Psoas muscle (tissue), 8 donors: ENCODE results near the gene CCT5. TPM values are rescaled to one million over a fixed set of nuclear protein-coding genes. Genes with fewer than 3 reads are reported as not detected.

Experiments used
- ATAC-seq, 4 donors: fragments of 200-7000 bp; cut with Tn5 transposase; one replicate each; pipeline ENCODE4 v1.9.1; 2020; ENCODE audit warnings: moderate library complexity in 3 of 4, mild to moderate bottlenecking in 2 of 4
- DNase-seq, 2 donors: peaks; one replicate each; pipeline ENCODE4 v3.0.0-alpha.2; 2020
- H3K27ac ChIP-seq: fragments of 200-600 bp; one replicate; pipeline ENCODE4 v1.8.0; 2022
- H3K27me3 ChIP-seq, 3 donors: fragments of 200-600 bp in 1 of 3; one replicate each; pipeline versions ENCODE4 v1.6.1 to v1.8.0; 2013 to 2022; ENCODE audit warnings: low read length in 2 of 3, mild to moderate bottlenecking in 2 of 3, moderate library complexity in 1 of 3; ENCODE audit not compliant: insufficient read depth in 3 of 3
- H3K36me3 ChIP-seq, 2 donors: fragments of 200-600 bp in 1 of 2; one replicate each; pipeline versions ENCODE4 v1.6.1 to v1.8.0; 2013 to 2022; ENCODE audit warnings: low read depth in 1 of 2, mild to moderate bottlenecking in 1 of 2, moderate library complexity in 1 of 2; ENCODE audit not compliant: insufficient read depth in 1 of 2
- H3K4me1 ChIP-seq: fragments of 200-600 bp; one replicate; pipeline ENCODE4 v1.8.0; 2022
- H3K4me3 ChIP-seq: fragments of 200-600 bp; one replicate; pipeline ENCODE4 v1.8.0; 2022; ENCODE audit warnings: mild to moderate bottlenecking
- H3K9me3 ChIP-seq: fragments of 200-600 bp; one replicate; pipeline ENCODE4 v1.8.0; 2022
- WGBS, 3 donors: extraction: QIAGEN DNeasy Blood & Tissue Kit; methylation state at CpG; one replicate each; pipeline versions ENCODE4 v1.1.6 to v1.1.7; 2013; 5-methylcytosine and 5-hydroxymethylcytosine counted together
- intact Hi-C, 2 donors: fragments of 100-400 bp; cut with DNase I; formaldehyde crosslinking; loops; one replicate each; pipeline versions ENCODE4 v1.11.0 to v1.14.2; 2022
- polyA plus RNA-seq, 3 donors: library from polyadenylated mRNA; stranded (reverse); fragments of 200-250 nt; gene quantifications; one replicate each; pipeline ENCODE4 v1.2.3, GENCODE V29; 2013
- total RNA-seq, 4 donors: library from RNA; stranded (reverse); fragmentation: NEBNext Ultra II Directional in 2 of 4; extraction: Animal tissue kit (Norgen Biotek cat#: 25700) in 2 of 4; gene quantifications; one replicate each; pipeline versions ENCODE4 v1.2.1 to v1.2.4, GENCODE V29; 2021 to 2023
- TF ChIP-seq, protein P1 (sequence below): fragments of 200-600 bp; IDR thresholded peaks from one replicate; pipeline ENCODE4 v1.8.0; 2022; ENCODE audit warnings: antibody characterized with exemption
- donor health status: healthy with polysubstance abuse.
- donor health status: DM: no; HTN: no; CAD: no; lungs with moderate emphysema.
- donor health status: Bipolar disorder and iron deficiency.
- donor health status: healthy.
- donor health status: DM: yes; HTN: yes; CAD: no.
- donor health status: DM: no; HTN: no; CAD: no.
- donor health status: DM: no; HTN: no; CAD: no.
- donor health status: DM: yes; HTN: yes; CAD: no.

CCT5 gene
- total and polyA plus RNA-seq, 7 donors: 150 to 454 (median 209) TPM

DNA sequence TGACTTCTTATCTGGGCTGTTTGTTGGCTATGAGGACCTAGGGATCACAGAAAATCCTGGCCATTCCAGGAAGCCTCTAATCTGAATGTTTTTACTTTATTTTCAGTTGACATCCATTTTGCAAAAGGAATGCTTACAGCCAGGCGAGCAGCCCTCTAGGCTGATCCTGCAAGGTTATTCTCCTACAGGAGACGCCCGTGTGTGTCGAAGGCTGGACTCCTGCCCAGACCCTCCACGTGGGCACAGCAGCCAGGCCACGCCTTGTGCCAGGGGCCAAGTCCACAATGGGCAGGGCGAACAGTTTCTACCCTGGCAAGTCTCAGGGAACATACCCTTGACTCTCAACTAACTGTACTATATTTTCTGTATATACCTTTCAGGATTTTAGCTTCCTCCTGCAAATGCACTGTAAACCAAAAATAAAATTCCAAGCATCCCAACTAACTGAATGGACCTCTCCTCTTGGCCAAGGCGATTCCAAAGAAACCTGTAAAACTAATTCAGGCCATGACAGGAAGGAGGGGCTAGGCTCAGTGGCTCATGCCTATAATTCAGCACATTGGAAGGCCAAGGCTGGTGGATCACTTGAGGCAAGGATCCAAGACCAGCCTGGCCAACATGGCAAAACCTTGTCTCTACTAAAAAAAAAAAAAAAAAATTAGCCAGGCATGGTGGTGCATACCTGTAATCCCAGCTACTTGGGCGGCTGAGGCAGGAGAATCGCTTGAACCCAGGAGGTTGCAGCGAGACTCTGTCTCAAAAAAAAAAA, 51.9 kb downstream of the CCT5 start:
- H3K27me3 ChIP-seq: no peaks in the 10 kb centered on the region
- H3K36me3 ChIP-seq: peaks cover 0 to 11% of the 10 kb centered on the region in 2 donors
- peaks cover 46% of the 10 kb centered on the region for H3K4me1 ChIP-seq
- H3K27ac ChIP-seq: peak overlapping the region; percentile 92
- peak; percentile 88 to 94 (median 90) for ATAC-seq
- TF ChIP-seq, protein P1, sequence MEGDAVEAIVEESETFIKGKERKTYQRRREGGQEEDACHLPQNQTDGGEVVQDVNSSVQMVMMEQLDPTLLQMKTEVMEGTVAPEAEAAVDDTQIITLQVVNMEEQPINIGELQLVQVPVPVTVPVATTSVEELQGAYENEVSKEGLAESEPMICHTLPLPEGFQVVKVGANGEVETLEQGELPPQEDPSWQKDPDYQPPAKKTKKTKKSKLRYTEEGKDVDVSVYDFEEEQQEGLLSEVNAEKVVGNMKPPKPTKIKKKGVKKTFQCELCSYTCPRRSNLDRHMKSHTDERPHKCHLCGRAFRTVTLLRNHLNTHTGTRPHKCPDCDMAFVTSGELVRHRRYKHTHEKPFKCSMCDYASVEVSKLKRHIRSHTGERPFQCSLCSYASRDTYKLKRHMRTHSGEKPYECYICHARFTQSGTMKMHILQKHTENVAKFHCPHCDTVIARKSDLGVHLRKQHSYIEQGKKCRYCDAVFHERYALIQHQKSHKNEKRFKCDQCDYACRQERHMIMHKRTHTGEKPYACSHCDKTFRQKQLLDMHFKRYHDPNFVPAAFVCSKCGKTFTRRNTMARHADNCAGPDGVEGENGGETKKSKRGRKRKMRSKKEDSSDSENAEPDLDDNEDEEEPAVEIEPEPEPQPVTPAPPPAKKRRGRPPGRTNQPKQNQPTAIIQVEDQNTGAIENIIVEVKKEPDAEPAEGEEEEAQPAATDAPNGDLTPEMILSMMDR: no peak
- 43 to 66% (median 44%) methylated on average over 11 of the region's 11 CpGs for WGBS, 3 donors
- H3K9me3 ChIP-seq: no peaks in the 10 kb centered on the region
- peak overlapping the region; percentile 45 for H3K4me3 ChIP-seq
- peak; percentile 86 to 96 for DNase-seq
- intact Hi-C loops: no loop called here

DNA sequence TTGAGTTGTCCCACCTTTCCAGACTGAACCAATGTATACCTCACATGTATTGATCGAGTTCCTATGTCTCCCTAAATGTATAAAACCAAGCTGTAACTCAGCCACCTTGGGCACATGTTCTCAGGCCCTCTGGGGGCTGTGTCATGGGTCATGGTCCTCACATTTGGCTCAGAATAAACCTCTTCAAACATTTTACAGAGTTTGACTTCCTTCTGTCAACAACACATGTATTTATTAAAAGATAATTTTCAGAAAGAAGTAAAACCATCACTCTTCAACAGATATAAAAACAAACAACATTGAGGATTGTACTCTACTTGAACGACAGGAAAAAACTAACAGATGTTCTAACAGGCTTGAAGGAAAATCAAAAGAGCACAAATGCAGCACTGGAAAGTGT, 53.1 kb downstream of the CCT5 start:
- DNase-seq (no peak), ATAC-seq (no peak)
- WGBS, 3 donors: 60 to 68% (median 64%) methylated on average over 2 of the region's 2 CpGs
- H3K27ac ChIP-seq: peak overlapping the region; percentile 92
- H3K9me3 ChIP-seq: no peaks in the 10 kb centered on the region
- H3K4me3 ChIP-seq: peak overlapping the region; percentile 70
- TF ChIP-seq, protein P1: no peak
- no peaks in the 10 kb centered on the region for H3K27me3 ChIP-seq
- H3K4me1 ChIP-seq: peaks cover 46% of the 10 kb centered on the region
- intact Hi-C loops: no loop called here
- peaks cover 0 to 11% of the 10 kb centered on the region in 2 donors for H3K36me3 ChIP-seq

DNA sequence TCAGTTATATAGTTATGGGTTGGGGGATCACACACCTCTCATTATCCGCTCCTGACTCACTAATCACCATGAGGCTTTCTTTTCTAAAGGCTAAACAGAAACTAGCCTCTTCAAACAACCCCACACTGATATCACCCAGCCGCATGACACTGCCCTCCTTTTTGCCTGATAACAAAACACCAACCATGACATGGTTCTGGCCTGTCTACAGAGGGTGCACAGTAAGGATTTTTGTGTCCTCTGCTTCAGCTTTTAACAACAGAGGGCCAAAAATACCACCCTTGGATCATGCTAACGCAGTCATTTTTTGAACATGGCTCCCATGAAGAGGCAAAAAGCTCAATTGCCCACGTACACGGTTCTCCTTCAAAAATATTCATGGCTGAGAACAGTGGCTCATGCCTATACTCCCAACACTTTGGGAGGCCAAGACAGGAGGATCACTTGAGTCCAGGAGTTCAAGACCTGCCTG, 53.7 kb downstream of the CCT5 start:
- Histone ChIP-seq H3K4me1 (peaks cover 46% of the 10 kb centered on the region), H3K9me3 (no peaks in the 10 kb centered on the region), H3K36me3 (peaks cover 0 to 11% of the 10 kb centered on the region in 2 donors), H3K27ac (peak overlapping the region; percentile 92), H3K4me3 (peak overlapping the region; percentile 70), H3K27me3 (no peaks in the 10 kb centered on the region)
- ATAC-seq (no peak), DNase-seq (no peak)
- TF ChIP-seq, protein P1: no peak
- 56 to 84% (median 70%) methylated on average over 5 of the region's 5 CpGs for WGBS, 3 donors
- intact Hi-C loops: no loop called here

DNA sequence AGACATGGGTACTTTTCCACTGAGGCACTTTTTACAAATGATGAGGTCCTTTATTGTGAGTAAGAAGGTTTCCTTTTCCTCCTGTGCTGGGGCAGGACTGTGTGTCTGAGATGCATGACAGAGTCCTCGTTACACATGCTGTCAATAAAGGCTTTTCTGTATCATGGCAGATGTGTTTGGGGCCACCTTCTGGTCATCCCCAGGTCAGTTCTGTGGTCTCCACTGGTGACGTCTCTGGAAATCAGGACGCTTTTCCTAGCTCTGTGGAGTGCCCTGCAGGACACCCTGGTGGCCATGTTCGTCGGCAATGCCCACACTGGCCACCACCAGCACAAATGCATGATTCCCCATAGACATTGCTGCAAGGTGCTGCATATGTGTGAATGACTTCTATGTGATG, 54.9 kb downstream of the CCT5 start:
- Histone ChIP-seq H3K9me3 (no peaks in the 10 kb centered on the region), H3K27ac (peak overlapping the region; percentile 92), H3K27me3 (no peaks in the 10 kb centered on the region), H3K4me3 (peak overlapping the region; percentile 70), H3K36me3 (peaks cover 0 to 3% of the 10 kb centered on the region in 2 donors), H3K4me1 (peaks cover 49% of the 10 kb centered on the region)
- ATAC-seq (peak; percentile 27 to 67 (median 54)), DNase-seq (peak in 1 of 2 donors; percentile 60)
- intact Hi-C loops: no loop called here
- TF ChIP-seq, protein P1: peak; percentile 37
- WGBS, 3 donors: 39 to 59% (median 40%) methylated on average over 5 of the region's 5 CpGs
